ENCODE measurements around the gene GRPEL2.

The GRPEL2 gene

GRCh38 chr5:149319174-149319573 lies 26.1 kb upstream of the GRPEL2 start:
- no peak for DNase-seq (ENCODE audit: low read depth, low spot score)

DNA sequence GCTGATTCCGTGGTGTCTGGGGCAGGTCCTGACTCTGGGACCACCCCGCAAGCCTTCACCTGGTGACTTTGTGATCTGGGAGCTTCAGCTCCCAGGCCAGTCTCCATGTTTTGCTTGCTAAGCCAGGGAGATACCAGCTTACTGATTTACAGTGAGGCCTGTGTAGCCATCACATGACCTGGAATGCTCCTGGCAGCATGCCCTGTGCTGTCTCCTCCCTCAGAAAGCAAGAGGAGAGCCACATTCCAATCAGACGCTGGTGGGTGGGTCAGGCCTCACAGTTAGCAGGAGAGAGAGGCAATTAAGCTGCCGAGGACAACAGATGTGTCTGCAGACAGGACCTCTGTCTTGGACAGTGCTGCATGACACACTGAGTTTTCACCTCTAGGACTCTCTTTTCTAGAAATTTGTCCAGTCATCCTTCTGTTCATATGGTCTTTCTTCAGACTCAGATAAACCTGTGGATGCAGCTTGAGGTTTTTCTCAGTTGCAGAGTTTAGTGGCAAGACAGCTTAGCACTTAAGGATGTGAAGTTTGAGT lies 24.4 kb upstream of the GRPEL2 start:
- DNase-seq (ENCODE audit: low read depth, low spot score): peak; percentile 79

GRCh38 chr5:149322518-149322917 lies 22.8 kb upstream of the GRPEL2 start:
- no peak for DNase-seq (ENCODE audit: low read depth, low spot score)

DNA sequence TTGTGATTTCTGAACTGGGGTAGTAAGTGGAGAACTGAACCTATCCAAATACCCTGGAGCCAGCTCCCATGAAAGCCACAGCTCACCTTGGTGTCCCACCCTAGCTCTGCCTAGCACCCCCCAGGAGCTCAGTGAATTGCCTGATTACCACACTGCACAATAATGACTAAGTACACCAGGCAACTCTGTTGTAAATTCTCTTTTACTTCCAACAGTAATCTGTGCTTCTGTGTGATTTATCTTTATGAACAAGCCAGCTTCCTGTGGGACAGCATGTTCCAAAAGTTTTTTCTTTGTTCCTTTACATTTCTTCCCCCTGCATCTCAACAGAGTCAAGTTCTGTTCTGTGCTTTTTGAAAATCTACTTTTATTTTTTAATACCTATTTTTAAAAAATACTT lies 22.1 kb upstream of the GRPEL2 start:
- DNase-seq (ENCODE audit: low read depth, low spot score): no peak

GRCh38 chr5:149323621-149324205 lies 21.6 kb upstream of the GRPEL2 start:
- no peak for DNase-seq (ENCODE audit: low read depth, low spot score)

DNA sequence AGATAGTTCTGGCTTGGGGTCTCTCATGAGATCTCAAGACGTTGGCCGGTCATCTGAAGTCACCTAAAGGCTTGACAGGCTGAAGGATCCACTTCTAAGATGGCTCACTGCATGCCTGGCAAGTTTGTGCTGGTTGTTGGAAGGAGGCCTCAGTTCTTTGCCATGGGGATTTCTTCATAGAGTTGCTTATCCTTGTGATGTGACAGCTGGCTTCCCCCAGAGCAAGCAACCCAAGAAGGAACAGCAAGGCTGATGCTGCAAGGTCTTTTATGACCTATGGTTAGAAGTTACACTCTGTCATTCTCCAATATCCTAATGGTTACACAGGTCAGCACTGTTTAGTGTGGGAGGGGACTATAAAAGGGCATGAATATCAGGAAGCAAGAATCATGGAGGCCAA lies 20.7 kb upstream of the GRPEL2 start:
- DNase-seq (ENCODE audit: low read depth, low spot score): no peak

- DNase-seq (ENCODE audit: low read depth, low spot score): no peak
Measured at GRCh38 chr5:149325166-149325735, 20.0 kb upstream of the GRPEL2 start.

GRCh38 chr5:149325894-149326293 lies 19.4 kb upstream of the GRPEL2 start:
- no peak for DNase-seq (ENCODE audit: low read depth, low spot score)

GRCh38 chr5:149326611-149327010 lies 18.7 kb upstream of the GRPEL2 start:
- DNase-seq (ENCODE audit: low read depth, low spot score): no peak

- no peak for DNase-seq (ENCODE audit: low read depth, low spot score)
Measured at GRCh38 chr5:149328177-149328576, 17.1 kb upstream of the GRPEL2 start.

- no peak for DNase-seq (ENCODE audit: low read depth, low spot score)
Measured at GRCh38 chr5:149333711-149334443, 11.4 kb upstream of the GRPEL2 start.

DNA sequence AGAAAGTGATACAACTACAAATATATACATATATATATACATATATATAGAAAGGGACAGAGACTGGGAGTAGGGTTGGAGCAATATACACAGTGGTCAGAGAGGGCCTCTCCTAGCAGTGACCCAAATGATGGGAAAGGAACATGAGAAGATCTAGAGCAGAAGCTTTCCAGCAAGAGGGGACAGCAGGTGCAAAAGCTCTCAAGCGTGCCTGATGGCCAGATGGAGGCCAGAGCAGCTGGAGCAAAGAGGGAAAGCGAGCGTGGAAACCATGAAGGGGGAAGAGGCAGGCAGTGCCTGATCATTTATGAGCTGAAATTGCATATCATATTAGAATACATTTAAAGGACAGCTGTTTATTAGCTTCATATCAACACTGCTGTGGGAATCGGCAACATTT lies 7.6 kb upstream of the GRPEL2 start:
- no peak for DNase-seq (ENCODE audit: low read depth, low spot score)

GRCh38 chr5:149338364-149338763 lies 6.9 kb upstream of the GRPEL2 start:
- no peak for DNase-seq (ENCODE audit: low read depth, low spot score)

GRCh38 chr5:149340920-149341319 lies 4.4 kb upstream of the GRPEL2 start:
- no peak for DNase-seq (ENCODE audit: low read depth, low spot score)

GRCh38 chr5:149341876-149342275 lies 3.4 kb upstream of the GRPEL2 start:
- no peak for DNase-seq (ENCODE audit: low read depth, low spot score)

GRCh38 chr5:149344151-149344550 lies 1.1 kb upstream of the GRPEL2 start:
- DNase-seq (ENCODE audit: low read depth, low spot score): no peak

DNA sequence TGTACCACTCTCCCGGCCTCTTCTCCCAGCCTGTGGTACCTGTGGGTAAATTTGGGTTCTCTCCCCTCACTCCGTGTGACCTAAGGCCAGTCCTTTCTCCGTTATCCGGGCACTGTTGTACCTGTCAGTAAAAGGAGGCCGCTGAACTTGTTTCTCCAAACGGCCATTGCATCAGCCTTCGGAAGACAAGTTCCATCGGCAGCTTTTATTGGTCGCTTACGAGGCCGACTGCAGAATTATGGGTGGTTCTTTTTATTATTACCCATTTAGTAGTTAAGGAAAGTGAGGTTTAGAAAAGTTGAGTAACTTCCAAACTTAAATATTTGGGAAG lies 558 bp downstream of the GRPEL2 start:
- DNase-seq (ENCODE audit: low read depth, low spot score): no peak

DNA sequence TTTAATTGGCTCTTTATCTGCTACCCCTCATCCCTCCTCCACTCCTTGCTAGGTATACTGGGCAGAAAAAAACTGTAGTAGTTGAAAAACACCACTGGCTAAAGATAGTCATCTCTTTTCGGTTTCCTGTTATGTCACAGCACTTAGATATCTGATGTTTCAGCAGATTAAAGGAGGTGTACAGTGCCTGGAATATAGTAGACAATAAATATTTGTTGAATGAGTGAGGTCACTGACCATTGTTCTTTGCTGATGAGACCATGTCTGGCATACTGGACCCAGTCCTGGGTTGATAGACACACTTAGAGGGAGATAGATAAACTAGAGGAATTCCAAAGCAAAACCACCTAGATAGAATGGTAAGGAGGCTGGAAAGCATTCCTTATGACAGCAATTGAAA lies 3.2 kb downstream of the GRPEL2 start:
- DNase-seq (ENCODE audit: low read depth, low spot score): no peak

DNA sequence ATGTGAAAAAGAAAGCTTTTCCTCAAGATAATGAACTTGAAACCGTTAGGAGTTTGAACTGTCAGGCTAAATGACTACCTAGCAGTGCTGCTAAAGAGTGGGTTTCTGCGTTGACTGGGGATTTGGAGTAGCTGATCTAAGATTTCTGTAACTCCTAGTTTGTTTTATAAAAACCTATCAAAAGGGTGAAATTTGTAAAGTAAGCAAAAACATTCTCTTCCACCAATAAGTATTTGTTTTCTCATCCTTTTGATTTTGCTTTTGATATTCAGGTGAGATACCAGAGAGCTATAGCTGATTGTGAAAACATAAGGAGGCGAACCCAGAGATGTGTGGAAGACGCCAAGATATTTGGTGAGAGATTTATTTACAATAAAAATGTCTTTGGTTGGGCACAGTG lies 4.1 kb downstream of the GRPEL2 start:
- DNase-seq (ENCODE audit: low read depth, low spot score): no peak

DNA sequence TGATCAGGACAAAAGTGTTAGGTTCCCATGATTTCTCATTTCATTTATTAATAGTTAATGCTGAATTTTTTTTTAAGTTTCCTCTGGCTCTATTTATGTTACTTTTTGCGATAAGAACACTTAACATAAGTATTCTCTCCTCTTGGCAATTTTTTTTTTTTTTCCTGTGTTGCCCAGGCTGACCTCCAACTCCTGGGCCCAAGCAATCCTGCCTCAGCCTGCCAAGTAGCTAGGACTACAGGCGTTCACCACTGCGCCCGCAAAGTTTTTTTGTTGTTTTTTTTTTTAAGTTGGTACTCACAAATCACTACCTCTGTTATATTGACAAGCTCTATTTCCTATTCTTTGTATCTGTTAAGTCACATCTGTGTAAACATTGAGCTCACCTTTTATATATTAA lies 6.9 kb downstream of the GRPEL2 start:
- DNase-seq (ENCODE audit: low read depth, low spot score): no peak

GRCh38 chr5:149353911-149354310 lies 8.6 kb downstream of the GRPEL2 start:
- no peak for DNase-seq (ENCODE audit: low read depth, low spot score)

- no peak for DNase-seq (ENCODE audit: low read depth, low spot score)
Measured at GRCh38 chr5:149355688-149356087, 10.4 kb downstream of the GRPEL2 start.

GRCh38 chr5:149356391-149356790 lies 11.1 kb downstream of the GRPEL2 start:
- no peak for DNase-seq (ENCODE audit: low read depth, low spot score)

Data from smooth muscle cell of the brain vasculature (primary cell).